NB4 (cell line): ENCODE results near the gene MAK.

Source experiments
- MAX ChIP-seq: IDR thresholded peaks from 2 replicates; pipeline ENCODE4 v1.6.1; 2011; ENCODE audit warnings: low read depth, low read length
- POLR2A ChIP-seq: IDR thresholded peaks from 2 replicates; pipeline ENCODE4 v1.6.1; 2011; ENCODE audit warnings: mild to moderate bottlenecking; ENCODE audit not compliant: insufficient read length; ENCODE audit errors: extremely low read depth
- TF ChIP-seq, protein P1 (sequence below): IDR thresholded peaks from one replicate; pipeline ENCODE4 v1.5.1; 2012; ENCODE audit warnings: low read depth, low read length

- TF ChIP-seq, protein P1, sequence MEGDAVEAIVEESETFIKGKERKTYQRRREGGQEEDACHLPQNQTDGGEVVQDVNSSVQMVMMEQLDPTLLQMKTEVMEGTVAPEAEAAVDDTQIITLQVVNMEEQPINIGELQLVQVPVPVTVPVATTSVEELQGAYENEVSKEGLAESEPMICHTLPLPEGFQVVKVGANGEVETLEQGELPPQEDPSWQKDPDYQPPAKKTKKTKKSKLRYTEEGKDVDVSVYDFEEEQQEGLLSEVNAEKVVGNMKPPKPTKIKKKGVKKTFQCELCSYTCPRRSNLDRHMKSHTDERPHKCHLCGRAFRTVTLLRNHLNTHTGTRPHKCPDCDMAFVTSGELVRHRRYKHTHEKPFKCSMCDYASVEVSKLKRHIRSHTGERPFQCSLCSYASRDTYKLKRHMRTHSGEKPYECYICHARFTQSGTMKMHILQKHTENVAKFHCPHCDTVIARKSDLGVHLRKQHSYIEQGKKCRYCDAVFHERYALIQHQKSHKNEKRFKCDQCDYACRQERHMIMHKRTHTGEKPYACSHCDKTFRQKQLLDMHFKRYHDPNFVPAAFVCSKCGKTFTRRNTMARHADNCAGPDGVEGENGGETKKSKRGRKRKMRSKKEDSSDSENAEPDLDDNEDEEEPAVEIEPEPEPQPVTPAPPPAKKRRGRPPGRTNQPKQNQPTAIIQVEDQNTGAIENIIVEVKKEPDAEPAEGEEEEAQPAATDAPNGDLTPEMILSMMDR, result no peak
- TF ChIP-seq MAX, result no peak
- no peak for TF ChIP-seq POLR2A
Observed at GRCh38 chr6:10743515-10743914, 94.8 kb downstream of the MAK start.
